Middle frontal gyrus (tissue), 1 donor: ENCODE data around the gene CCNI.
"Not testable (repeated sequence)": the region's sequence is repeated elsewhere in the genome, so short reads cannot be mapped to it uniquely, and the experiment has no call there.

Source experiments
- DNase-seq: peaks from one replicate; pipeline ENCODE4 v3.0.0-alpha.2; 2015; ENCODE audit warnings: low spot score; ENCODE audit errors: extremely low spot score

The CCNI gene

GRCh38 chr4:77075869-77076799 is at the start of gene CCNI:
CCNI (minus strand) TSS chr4:77075989; CDS start chr4:77066362, 9,627 bp downstream.
- DNase-seq = peak; percentile 92

DNA sequence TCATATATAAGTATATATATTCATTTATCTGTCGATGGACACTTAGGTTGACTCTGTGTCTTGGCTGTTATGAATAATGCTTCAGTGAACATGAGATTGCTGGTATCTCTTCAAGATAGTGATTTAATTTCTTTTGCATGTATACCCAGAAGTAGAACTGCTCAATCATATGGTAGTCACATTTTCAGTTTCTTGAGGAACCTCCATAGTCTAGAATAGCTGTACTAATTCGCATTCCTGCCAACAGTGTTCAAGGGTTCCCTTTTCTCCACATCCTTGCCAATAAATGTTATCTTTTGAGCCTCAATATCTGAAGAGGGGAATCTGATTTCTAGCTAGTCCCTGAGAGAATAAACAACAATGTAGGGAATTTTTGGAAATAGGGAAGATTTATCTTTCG is 48.8 kb upstream of the CCNI start:
- DNase-seq = no peak

GRCh38 chr4:77123411-77123810 is 47.6 kb upstream of the CCNI start:
- no peak for DNase-seq

- DNase-seq = no peak
Observed at GRCh38 chr4:77122656-77123055, 46.9 kb upstream of the CCNI start.

DNA sequence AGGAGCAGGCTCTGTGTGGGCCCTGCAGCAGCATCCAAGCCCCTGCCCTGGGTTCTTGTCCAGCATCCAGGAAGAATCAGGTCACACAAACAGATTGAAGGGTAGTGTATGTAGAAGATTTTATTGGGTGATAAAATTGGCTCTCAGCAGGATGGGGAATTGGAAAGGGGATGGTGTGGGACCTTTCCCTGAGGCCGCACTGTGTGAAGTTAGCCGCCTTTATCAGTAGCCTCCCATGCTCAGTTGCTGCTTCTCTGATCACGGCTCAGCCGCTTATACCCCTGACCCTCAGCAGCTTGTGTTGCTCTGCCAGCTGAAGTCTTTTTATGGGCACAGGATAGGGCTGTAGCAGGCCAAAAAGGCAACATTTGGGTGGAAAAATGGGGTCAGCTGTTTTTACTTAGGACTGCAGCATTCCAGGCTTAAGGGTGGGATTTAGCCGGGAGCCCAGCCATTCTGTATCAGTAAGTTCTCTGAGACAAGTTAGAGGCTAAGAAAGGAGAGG is 46.0 kb upstream of the CCNI start:
- DNase-seq = no peak

DNA sequence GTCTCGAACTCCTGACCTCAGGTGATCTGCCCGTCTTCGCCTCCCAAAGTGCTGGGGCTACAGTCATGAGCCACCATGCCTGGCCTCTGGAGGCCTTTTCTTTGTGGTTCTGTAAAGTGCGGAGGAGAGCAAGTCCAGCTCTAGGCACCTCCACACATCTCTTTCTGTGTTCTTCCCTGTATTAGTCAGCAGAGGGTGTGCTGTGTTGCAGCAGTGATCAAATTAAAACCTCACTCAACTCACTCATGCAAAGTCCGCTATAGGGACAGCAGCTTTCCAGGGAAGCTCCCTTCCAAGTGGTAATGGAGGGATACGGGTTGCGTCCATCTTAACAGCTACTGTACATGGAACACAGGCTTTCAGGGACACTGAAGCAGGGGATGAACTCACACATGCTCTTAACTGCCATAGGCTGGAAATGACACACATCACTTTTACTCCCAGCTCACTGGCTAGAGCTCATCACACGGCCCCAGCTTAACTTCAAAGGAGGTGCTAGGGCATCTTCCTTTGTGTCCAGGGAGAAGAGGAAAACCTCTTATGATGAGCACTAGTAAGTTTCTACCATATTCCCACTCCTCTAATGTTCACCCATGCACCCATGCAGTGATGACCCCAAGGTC is 45.2 kb upstream of the CCNI start:
- DNase-seq = no peak

GRCh38 chr4:77117721-77118120 is 41.9 kb upstream of the CCNI start:
- DNase-seq = no peak

- DNase-seq = no peak
Observed at GRCh38 chr4:77113069-77113468, 37.3 kb upstream of the CCNI start.

GRCh38 chr4:77110730-77111129 is 34.9 kb upstream of the CCNI start:
- DNase-seq = no peak

DNA sequence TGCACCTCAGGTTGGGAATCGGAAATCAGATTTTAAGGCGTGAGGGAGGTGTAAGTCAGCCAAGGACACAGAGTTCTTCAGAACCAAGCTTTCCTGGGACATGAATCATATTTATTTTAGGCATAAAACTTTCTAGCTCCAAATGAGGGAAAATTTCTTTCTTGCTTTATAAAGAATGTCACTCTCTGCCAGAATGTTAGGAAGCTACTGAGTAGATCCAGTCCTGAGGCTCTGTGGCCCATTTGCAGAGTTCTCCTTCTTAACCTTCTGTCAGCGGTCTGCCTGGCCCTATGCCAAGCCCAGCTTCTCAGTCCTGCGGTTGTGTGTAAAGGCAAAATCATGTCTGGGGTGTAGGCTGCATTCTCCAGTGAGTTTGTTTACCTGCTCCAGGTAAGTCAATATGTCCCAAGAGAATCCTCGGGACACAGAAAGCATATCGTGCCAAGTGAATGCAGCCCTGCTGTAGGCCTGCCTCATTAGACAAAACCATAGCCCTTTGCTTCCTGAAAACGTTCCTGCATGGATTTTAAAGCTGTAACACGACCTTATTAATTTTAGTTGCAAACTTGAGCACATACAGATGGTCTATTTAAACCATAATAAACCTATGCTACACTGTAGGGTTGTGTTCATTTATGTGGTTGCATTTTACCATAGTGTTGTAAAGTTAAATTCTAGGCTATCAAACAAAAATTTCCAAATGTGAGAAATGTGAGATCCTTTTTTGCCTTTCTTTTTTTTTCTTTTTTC is 29.2 kb upstream of the CCNI start:
- no peak for DNase-seq

GRCh38 chr4:77104388-77104787 is 28.6 kb upstream of the CCNI start:
- DNase-seq = no peak

DNA sequence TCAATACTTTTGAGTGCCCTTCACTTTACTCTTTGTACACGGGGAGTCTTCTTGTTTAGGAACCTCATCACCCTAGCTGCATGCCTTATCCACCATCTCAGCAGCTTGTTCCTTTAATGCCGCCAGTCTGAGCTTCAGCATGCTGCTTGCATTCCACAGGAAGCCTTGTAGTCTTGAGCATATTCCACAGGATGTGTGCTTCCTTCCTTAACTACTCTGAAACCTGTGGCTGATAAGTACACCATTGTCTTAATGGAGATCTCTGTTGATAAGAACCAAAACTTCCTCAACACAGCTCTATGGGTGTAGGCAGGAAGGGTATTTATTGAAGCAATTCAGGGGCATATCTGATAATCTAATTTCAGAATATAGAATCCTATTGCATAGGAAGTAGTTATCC is 24.4 kb upstream of the CCNI start:
- no peak for DNase-seq

DNA sequence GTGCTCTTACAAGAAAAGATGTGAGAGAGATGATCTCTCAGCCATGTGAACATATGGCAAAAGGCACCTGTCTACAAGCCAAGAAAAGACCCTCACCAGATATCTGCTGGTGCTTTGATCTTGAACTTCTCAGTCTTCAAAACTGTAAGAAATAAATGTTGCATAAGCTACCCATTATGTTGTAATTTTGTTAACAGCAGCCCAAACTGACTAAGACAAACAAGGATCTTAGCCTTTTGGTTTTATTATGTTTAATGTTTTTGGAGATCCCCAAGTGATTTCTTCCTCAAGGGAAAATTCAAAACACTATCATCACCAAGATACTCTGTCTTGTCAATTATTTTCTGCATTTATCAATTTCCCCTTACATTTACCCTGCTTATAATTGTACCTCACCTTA is 21.8 kb upstream of the CCNI start:
- DNase-seq = no peak

GRCh38 chr4:77095101-77095821 is 19.5 kb upstream of the CCNI start:
- no peak for DNase-seq

DNA sequence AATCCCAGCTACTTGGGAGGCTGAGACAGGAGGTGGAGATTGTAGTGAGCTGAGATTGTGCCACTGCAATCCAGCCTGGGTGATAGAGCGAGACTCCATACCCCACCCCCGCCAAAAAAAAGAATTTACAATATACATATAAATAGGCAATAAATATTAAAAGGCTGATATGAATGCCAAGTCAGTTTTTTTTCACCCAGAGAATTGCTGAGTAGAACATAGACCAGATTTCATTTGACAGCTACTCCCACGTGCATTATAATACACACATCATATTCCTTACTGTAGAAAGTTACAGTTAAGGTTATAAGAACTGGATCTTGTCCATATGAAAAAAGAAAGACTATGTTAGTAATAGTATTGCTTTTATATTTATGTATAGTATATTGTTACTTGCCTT is 18.7 kb upstream of the CCNI start:
- DNase-seq = no peak

DNA sequence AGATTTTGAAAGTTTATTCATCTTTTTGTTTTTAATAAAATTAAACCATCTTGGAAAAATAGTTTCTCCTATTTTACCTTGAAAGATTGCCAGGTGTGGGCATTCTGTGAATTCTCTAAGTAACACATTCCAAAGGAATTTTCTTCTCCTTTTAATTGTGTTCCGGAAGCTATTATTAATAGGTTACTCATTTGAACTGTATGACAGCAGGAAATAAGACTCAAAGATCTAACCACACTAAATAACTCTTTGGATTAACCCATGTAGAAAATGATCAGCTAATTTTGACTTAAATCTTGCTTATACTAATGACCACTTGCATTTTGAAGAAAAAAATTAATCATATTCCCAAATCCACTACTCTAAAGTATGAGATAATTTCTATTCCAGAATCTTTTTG is 17.6 kb upstream of the CCNI start:
- no peak for DNase-seq

DNA sequence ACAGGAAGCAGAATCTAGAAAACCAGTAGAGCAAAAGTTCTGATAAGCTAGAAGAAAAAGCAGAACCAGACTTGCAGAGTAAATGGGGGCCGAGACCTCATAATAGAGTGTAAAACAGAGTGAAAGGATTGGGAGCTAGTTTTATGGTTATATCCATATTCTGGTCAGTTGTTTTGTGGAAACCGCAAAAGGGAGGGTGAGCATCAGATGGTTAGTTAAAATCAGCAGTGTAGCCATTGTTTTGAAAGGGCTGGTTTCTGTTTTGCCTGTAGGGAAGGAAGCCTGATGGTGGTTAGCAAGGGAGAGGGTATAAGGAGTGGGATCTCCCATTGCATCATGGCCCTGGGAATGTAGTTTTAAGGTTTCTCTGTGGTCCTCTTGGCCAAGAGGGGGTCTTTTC is 17.2 kb upstream of the CCNI start:
- no peak for DNase-seq

GRCh38 chr4:77089866-77090265 is 14.1 kb upstream of the CCNI start:
- DNase-seq = no peak

GRCh38 chr4:77087027-77087426 is 11.2 kb upstream of the CCNI start:
- DNase-seq = not testable (repeated sequence)

DNA sequence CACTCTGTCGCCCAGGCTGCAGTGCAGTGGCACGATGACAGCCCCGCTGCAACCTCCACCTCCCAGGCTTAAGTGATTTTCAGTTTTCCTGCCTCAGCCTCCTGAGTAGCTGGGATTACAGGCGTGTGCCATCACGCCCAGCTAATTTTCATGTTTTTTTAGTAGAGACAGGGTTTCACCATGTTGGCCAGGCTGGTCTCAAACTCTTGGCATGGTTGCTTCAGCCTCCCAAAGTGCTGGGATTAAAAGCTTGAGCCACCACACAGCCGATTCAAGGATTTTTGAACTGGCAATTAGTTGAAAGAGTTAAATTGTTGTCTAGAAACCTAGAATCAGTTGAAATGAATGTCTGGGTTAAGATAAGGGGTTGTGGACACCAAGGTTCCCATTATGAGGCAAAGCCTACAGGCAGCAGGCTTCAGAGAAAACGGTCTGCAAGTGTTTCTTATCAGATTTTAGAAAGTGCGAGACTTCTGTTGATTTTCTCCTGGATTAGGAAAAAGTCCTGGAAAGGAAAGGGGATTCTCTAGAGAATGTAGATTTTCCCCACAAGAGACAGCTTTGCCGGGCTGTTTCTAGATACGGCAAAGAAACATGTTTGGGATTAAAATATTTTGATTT is 8.3 kb upstream of the CCNI start:
- no peak for DNase-seq
